Lower leg skin (tissue), 4 donors: ENCODE results near the gene REEP6. TPM values are rescaled to one million over a fixed set of nuclear protein-coding genes. Genes with fewer than 3 reads are reported as not detected.

ENCODE experiments used
- DNase-seq, 2 donors: peaks; one replicate each; pipeline ENCODE4 v3.0.0-alpha.2; 2019; ENCODE audit warnings: low spot score in 2 of 2
- H3K4me3 ChIP-seq: fragments of 200-600 bp; sonication (generic); 2 replicates; pipeline ENCODE4 v1.5.1; 2017; ENCODE audit warnings: mild to moderate bottlenecking, low read depth; ENCODE audit not compliant: poor library complexity, severe bottlenecking
- CTCF ChIP-seq, 3 donors: fragments of 450-650 bp; IDR thresholded peaks; one replicate each; pipeline ENCODE4 v1.5.1; 2016; ENCODE audit warnings: antibody characterized with exemption in 3 of 3, mild to moderate bottlenecking in 3 of 3, moderate library complexity in 2 of 3
- POLR2A ChIP-seq, 2 donors: fragments of 450-650 bp; IDR thresholded peaks; one replicate each; pipeline ENCODE4 v1.6.1; 2016 to 2017; ENCODE audit warnings: antibody characterized with exemption in 2 of 2, mild to moderate bottlenecking in 1 of 2, moderate library complexity in 1 of 2
- WGBS, 2 donors: methylation state at CpG; one replicate each; pipeline ENCODE4 v1.1.5; 2018; 5-methylcytosine and 5-hydroxymethylcytosine counted together
- intact Hi-C: fragments of 100-400 bp; cut with DNase I; formaldehyde crosslinking; loops from one replicate; pipeline ENCODE4 v1.15.0; 2023; ENCODE audit warnings: low total_unique reads
- total RNA-seq, 4 donors: library from RNA; depleted of rRNA; stranded (reverse); fragments of >200 nt; gene quantifications; one replicate each; pipeline ENCODE4 v1.1.0, GENCODE V29; 2016

The REEP6 gene
- total RNA-seq, 4 donors from 2014 or later, result 6.3 to 8.8 (median 6.6) TPM

GRCh38 chr19:1508507-1508856 is 17.5 kb downstream of the REEP6 start:
- DNase-seq, result no peak
- H3K4me3 ChIP-seq, result no peak overlapping the region
- 34 to 40% methylated on average over 6 to 7 of the region's 12 CpGs for WGBS, 2 donors
- intact Hi-C loops, result no loop called here
- TF ChIP-seq CTCF (IDR thresholded peaks at IDR 0.05), result no peak
- TF ChIP-seq POLR2A (IDR thresholded peaks at IDR 0.05), result no peak

DNA sequence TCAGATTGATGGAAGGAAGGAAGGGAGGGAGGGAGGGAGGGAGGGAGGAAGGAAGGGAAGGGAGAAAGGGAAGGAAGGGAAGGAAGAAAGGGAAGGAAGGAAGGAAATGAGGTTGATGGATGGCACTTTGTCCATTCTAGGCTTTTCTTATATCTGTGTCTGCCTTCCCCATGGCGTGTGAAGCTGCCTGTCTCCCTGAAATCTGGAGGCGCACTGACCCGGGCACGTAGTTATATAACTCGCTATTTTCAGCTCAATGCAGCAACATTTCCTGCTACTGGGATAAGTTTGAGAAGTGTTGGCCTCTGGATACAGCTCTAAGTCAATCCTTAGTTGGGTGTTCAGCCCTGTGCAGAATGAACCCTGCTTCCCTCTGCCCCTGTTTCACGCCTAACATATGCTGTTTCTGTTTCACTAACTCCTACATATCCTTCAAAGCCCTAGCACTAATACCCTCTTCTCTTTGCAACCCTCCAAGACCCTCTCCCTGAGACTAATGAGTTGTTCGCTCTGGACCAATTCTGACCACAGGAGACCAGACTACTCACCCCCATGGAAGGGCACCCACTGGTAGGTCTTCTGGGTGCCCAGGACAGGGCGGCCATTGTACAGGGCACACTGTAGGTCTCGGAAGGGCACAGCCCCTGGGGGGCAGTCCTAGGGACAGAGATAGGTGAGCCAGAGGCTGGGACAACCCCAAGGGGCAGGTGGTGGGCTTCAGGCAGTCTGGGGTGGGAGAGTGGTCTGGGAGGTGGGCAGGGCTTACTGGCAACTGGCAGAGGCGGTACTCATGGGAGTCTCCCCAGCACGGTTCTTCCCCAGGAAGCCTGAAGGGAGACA is 18.8 kb downstream of the REEP6 start:
- intact Hi-C loops, result no loop called here
- DNase-seq, result no peak
- TF ChIP-seq POLR2A (IDR thresholded peaks at IDR 0.05), result no peak
- WGBS, 2 donors, result 52 to 64% methylated on average over 10 to 11 of the region's 11 CpGs
- no peak overlapping the region for H3K4me3 ChIP-seq

GRCh38 chr19:1510442-1510806 is 19.4 kb downstream of the REEP6 start:
- intact Hi-C loops, result no loop called here
- TF ChIP-seq POLR2A (IDR thresholded peaks at IDR 0.05) (no peak), CTCF (IDR thresholded peaks at IDR 0.05) (no peak)
- no peak for DNase-seq
- H3K4me3 ChIP-seq, result no peak overlapping the region
- 17 to 29% methylated on average over 5 to 16 of the region's 25 CpGs for WGBS, 2 donors

GRCh38 chr19:1510807-1511206 is 19.8 kb downstream of the REEP6 start:
- TF ChIP-seq POLR2A (IDR thresholded peaks at IDR 0.05) (no peak), CTCF (IDR thresholded peaks at IDR 0.05) (no peak)
- intact Hi-C loops, result no loop called here
- WGBS, 2 donors, result 43 to 45% methylated on average over 9 of the region's 9 CpGs
- no peak overlapping the region for H3K4me3 ChIP-seq
- DNase-seq, result no peak

- WGBS, 2 donors, result 53 to 58% methylated on average over 17 to 22 of the region's 22 CpGs
- no peak for DNase-seq
- TF ChIP-seq CTCF (IDR thresholded peaks at IDR 0.05), result no peak
- no peak for TF ChIP-seq POLR2A (IDR thresholded peaks at IDR 0.05)
- intact Hi-C loops, result no loop called here
- H3K4me3 ChIP-seq, result no peak overlapping the region
Observed at GRCh38 chr19:1511318-1512317, 20.6 kb downstream of the REEP6 start.
